IPS-20b (cell line): ENCODE results near the gene TMEM239.
A peak's percentile ranks its signal among the peaks of the same experiment; 100 is the strongest.

Experiments used
- H3K27ac ChIP-seq: one replicate; pipeline ENCODE4 v1.5.1; 2013; ENCODE audit warnings: low read length
- H3K27me3 ChIP-seq: 2 replicates; pipeline ENCODE4 v1.6.1; 2013; ENCODE audit warnings: mild to moderate bottlenecking, low read length, inconsistent platforms; ENCODE audit not compliant: insufficient read depth
- H3K36me3 ChIP-seq: 2 replicates; pipeline ENCODE4 v1.6.1; 2013; ENCODE audit warnings: low read depth, mild to moderate bottlenecking, inconsistent platforms, low read length, moderate library complexity; ENCODE audit not compliant: insufficient read depth
- H3K4me1 ChIP-seq: 2 replicates; pipeline ENCODE4 v1.6.1; 2013; ENCODE audit warnings: mild to moderate bottlenecking, control low read depth, inconsistent platforms, low read length, moderate library complexity; ENCODE audit not compliant: insufficient read depth
- H3K4me3 ChIP-seq: 2 replicates; pipeline ENCODE4 v1.5.1; 2013; ENCODE audit warnings: mild to moderate bottlenecking, low read length, inconsistent platforms
- H3K9ac ChIP-seq: 2 replicates; pipeline ENCODE4 v1.6.1; 2013; ENCODE audit warnings: low read depth, mild to moderate bottlenecking, inconsistent platforms, low read length, moderate library complexity
- H3K9me3 ChIP-seq: 2 replicates; pipeline ENCODE4 v1.6.1; 2013; ENCODE audit warnings: mild to moderate bottlenecking, low read depth, low read length, inconsistent platforms; ENCODE audit not compliant: insufficient read depth

The TMEM239 gene

DNA sequence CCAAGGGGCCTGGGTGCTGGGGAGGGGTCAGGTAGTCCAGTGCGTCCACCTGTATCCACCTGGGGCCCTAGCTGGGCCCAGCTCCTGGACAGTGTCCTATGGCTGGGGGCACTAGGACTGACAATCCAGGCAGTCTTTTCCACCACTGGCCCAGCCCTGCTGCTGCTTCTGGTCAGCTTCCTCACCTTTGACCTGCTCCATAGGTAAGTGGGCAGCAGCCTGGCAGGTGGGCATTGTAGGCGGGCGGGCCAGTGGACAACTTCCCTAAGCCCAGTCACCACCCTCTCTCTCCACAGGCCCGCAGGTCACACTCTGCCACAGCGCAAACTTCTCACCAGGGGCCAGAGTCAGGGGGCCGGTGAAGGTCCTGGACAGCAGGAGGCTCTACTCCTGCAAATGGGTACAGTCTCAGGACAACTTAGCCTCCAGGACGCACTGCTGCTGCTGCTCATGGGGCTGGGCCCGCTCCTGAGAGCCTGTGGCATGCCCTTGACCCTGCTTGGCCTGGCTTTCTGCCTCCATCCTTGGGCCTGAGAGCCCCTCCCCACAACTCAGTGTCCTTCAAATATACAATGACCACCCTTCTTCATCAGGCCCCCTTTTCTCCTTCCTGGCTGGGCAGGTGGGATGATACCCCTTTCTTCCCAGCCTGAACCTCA lies 793 bp upstream of the TMEM239 start:
- no peak overlapping the region for H3K9ac ChIP-seq
- H3K9me3 ChIP-seq: peaks cover 6% of the 10 kb centered on the region; the same call in 1 of the 2 replicates
- peaks cover 6% of the 10 kb centered on the region for H3K4me1 ChIP-seq

DNA sequence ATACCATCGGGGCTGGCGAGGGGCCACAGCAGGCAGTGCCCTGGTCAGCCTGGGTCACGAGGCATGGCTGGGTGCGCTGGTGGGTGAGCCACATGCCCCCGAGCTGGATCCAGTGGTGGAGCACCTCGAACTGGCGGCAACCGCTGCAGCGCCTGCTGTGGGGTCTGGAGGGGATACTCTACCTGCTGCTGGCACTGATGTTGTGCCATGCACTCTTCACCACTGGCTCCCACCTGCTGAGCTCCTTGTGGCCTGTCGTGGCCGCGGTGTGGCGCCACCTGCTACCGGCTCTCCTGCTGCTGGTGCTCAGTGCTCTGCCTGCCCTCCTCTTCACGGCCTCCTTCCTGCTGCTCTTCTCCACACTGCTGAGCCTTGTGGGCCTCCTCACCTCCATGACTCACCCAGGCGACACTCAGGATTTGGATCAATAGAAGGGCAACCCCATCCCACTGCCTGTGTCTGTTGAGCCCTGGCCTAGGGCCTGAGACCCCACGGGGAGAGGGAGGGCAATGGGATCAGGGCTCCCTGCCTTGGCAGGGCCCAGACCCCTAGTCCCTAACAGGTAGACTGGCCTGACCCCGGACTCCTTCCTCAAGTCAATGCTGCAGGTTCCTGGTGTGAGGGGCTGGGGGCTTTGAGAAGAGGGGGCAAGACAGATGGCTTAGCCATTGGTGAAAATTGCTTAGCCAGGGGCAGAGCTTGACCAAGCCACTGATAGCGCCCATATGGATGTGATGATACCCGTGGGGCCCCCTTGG lies 598 bp downstream of the TMEM239 start:
- Histone ChIP-seq H3K36me3 (no peaks in the 10 kb centered on the region), H3K9ac (no peak overlapping the region), H3K4me3 (no peak overlapping the region), H3K9me3 (peaks cover 6% of the 10 kb centered on the region; the same call in 1 of the 2 replicates), H3K27me3 (peaks cover 63% of the 10 kb centered on the region), H3K27ac (no peak overlapping the region), H3K4me1 (peaks cover 6% of the 10 kb centered on the region)

More for the DNA sequence above, 793 bp upstream of the TMEM239 start:
- Histone ChIP-seq H3K36me3 (no peaks in the 10 kb centered on the region), H3K27me3 (peaks cover 50% of the 10 kb centered on the region), H3K27ac (no peak overlapping the region), H3K4me3 (no peak overlapping the region)

DNA sequence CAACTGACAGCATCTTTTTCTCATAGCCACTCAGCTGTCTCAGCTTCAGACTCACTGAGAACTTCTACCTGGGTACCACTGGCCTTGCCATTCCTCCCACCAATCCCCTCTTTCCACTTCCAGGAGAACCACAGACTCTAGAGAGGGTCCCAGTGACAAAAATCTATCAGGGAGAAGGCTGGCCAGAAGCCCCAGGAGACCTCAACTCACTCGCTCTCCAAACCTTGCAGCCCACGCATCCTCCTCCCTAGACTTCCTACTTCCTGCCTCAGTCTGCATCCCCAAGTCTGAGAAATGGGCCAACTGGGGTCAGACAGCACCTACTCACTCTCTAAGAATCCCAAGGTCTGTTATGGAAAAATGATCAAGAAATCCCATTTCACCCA lies 1.2 kb downstream of the TMEM239 start:
- H3K4me1 ChIP-seq: peaks cover 6% of the 10 kb centered on the region
- H3K36me3 ChIP-seq: no peaks in the 10 kb centered on the region
- H3K27me3 ChIP-seq: peaks cover 68% of the 10 kb centered on the region
- H3K9ac ChIP-seq: no peak overlapping the region
- H3K9me3 ChIP-seq: peaks cover 2% of the 10 kb centered on the region; the same call in 1 of the 2 replicates
- no peak overlapping the region for H3K4me3 ChIP-seq
- H3K27ac ChIP-seq: no peak overlapping the region

DNA sequence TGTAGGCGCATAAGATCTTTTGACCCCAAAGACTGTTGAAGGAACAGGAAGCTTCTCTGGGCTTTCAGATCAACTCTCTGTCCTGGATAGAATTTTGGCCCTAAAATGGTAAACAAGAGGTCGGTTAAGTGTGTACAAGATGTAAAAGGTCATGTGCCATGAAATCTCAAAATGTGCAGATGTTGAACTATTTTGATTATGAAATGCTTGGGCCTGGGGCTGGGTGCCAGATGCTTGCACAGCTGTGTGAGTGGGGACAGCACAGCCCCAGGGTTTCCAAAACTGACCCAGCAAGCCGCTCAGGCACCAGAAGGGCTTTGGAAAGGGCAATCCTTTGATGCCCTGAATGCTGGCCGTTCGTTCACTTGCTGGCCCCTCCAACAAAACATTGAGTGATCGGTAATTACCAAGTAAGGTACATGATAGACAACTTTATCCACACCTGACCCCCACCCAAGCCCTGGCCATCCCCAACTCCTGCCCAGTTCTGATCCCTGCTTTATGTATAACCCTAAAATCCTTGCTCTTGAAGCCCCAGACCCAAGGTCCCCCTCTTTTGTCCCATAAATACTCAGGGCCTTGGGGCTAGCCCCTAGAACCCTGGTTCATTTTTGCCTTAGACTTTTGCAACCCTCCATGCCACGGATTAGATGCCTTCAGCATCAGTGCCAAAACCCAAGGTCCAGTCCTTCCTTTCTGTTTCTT lies 1.9 kb downstream of the TMEM239 start:
- peaks cover 6% of the 10 kb centered on the region for H3K4me1 ChIP-seq
- H3K4me3 ChIP-seq: no peak overlapping the region
- no peak overlapping the region for H3K9ac ChIP-seq
- no peak overlapping the region for H3K27ac ChIP-seq
- H3K36me3 ChIP-seq: no peaks in the 10 kb centered on the region
- H3K9me3 ChIP-seq: no peaks in the 10 kb centered on the region
- H3K27me3 ChIP-seq: peaks cover 70% of the 10 kb centered on the region

DNA sequence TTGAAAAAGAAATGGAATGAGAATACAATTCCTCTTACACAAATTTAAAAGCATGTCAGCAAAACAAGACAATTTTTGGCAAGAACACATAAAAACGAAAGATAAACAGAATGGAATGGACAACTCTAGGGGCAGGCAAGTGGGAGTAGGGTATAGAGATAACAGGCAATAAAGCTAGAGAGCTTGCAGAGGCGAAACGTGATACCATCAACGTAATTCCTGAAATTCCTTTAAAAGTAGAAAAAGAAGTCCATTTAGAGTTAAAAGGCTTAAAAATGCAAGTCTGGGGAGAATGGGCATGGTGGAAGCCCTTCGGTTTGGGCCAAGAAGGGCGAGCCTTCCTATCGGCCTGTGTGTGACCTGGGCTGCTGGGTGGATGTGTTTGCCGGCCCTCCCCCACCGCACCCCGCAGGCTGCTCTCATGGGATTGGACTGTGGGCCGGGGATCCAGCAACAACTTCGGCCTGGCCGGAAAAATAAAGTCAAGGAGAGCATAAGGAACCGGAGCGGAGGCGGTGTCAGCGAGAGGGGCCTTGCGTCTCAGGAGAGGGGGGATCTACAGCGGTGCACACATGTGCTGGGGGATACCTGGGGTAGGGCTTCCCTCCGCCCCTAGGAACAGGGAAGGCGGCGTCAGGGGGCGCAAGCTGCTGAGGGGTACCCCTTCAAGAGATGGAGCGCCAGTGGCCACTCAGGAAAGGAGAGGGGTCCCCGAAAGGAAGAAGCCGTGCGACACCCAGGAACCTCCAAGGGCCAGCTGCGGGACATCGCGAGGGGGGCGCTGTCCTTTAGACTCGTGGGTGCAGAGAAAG lies 4.1 kb downstream of the TMEM239 start:
- Histone ChIP-seq H3K27me3 (peaks cover 60% of the 10 kb centered on the region), H3K9ac (no peak overlapping the region), H3K9me3 (no peaks in the 10 kb centered on the region), H3K4me1 (peaks cover 6% of the 10 kb centered on the region), H3K4me3 (peak overlapping the region; percentile 55; the same call in 1 of the 2 replicates), H3K36me3 (no peaks in the 10 kb centered on the region), H3K27ac (no peak overlapping the region)

DNA sequence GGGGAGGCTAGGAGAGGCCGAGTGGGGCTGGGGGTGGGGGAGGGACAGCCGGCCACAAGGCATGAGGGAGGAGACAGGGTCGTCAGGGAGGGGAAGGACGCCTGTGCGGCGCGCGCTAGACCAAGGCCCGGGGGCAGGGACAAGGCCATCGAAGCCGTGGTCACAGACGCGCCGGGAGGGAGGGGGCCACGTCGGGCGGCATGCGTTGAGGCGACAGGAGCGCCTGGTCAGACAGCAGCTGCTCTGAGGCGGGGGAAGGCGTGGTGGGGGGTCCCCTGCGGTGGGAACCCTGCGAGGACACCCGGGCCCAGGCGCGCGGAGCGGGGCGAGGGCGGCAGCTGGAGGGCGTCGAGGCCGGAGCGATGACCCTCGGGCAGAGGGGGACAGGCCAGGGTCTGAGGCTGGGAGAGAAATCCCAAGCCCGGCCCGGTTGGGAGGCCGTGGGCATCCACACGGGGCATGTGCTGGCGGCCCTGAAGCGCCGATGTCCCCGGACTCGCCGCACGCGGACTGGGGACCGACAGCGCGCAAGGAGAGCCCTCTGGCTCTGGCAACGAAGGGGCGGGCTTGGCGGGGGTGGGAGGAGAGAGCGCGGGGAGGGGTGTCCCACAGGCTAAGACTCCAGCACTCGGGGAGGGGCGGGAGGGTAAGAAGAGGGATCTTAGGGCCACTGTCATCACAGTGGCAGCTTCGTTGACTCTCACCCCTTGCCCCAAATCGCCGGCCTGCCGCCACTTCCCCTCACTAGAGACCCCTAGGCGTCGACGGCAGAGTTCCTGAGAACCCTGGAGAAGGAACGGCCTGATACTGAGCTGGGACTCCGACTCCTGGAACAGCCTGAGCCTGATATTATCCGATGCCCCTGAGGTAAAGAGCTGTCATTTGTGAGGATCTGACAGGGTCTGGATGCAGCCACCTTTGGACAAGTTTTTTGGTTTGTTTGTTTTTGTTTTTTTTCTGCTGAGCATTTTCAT lies 5.0 kb downstream of the TMEM239 start:
- peaks cover 6% of the 10 kb centered on the region for H3K4me1 ChIP-seq
- H3K36me3 ChIP-seq: no peaks in the 10 kb centered on the region
- peak overlapping the region; percentile 55; the same call in 1 of the 2 replicates for H3K4me3 ChIP-seq
- H3K9me3 ChIP-seq: no peaks in the 10 kb centered on the region
- peaks cover 61% of the 10 kb centered on the region for H3K27me3 ChIP-seq
- H3K27ac ChIP-seq: no peak overlapping the region
- H3K9ac ChIP-seq: no peak overlapping the region

DNA sequence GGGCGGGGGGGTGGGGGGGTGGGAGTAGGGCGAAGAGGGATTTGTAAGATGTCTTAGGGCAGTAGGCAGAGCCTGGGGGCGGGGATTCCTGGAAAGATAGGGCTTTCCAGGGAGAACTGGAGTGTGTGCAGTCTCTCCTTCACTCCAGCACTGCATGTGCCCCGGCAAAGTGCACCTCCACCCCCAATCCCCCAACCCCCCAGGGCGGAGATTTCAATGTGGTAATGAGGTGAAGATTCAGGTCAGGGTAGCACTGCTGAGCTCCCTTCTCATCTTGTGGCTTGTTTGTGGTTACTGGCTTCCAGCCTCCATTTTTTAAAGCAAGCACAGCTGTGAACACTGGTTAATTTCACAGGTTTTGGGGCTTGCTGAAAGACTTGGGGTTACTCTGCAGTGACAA lies 5.9 kb downstream of the TMEM239 start:
- H3K27me3 ChIP-seq: peaks cover 70% of the 10 kb centered on the region
- H3K4me1 ChIP-seq: peaks cover 6% of the 10 kb centered on the region
- H3K9ac ChIP-seq: no peak overlapping the region
- H3K9me3 ChIP-seq: no peaks in the 10 kb centered on the region
- no peaks in the 10 kb centered on the region for H3K36me3 ChIP-seq
- H3K4me3 ChIP-seq: no peak overlapping the region
- H3K27ac ChIP-seq: no peak overlapping the region

DNA sequence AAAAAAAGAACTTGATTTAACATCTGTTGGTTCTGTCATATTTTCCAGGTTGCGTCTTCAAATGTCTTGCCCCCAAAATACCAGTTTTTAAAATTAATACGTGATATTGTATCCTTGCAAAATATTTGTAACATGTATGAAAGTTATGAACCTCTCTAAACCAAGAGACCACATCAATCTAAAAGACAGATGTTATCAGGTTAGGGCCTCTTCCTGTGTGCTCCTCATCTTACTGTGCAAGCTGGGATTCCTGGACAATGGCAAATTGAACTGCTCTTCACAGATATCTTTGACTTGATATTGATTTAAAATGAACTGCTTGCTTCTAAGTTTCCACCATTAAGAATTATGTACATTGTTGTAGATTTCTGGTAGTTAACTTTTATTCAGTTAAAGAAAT lies 9.6 kb downstream of the TMEM239 start:
- Histone ChIP-seq H3K4me3 (no peak overlapping the region), H3K9me3 (no peaks in the 10 kb centered on the region), H3K36me3 (no peaks in the 10 kb centered on the region), H3K4me1 (no peaks in the 10 kb centered on the region), H3K27ac (no peak overlapping the region), H3K27me3 (peaks cover 57% of the 10 kb centered on the region), H3K9ac (no peak overlapping the region)

DNA sequence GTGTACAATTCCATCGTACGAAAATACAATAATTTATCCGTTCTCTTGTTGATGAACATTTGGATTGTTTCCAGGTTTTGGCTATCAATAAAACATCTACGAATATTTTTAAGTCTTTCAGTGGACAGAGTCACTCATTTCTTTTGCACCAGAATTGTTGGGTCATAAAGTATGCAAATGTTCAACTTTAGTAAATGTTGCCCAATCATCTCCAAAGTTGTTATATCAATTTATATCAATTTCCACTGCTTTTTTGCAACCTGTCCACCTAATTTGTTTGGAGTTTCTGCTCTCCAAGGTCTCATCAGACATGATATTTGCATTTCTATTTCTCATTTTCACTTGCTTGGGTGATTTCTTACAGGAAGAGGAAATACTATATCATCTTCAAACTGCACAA lies 10.5 kb downstream of the TMEM239 start:
- H3K4me1 ChIP-seq: no peaks in the 10 kb centered on the region
- no peaks in the 10 kb centered on the region for H3K9me3 ChIP-seq
- no peaks in the 10 kb centered on the region for H3K36me3 ChIP-seq
- H3K4me3 ChIP-seq: no peak overlapping the region
- no peak overlapping the region for H3K27ac ChIP-seq
- H3K27me3 ChIP-seq: peaks cover 48% of the 10 kb centered on the region
- no peak overlapping the region for H3K9ac ChIP-seq

DNA sequence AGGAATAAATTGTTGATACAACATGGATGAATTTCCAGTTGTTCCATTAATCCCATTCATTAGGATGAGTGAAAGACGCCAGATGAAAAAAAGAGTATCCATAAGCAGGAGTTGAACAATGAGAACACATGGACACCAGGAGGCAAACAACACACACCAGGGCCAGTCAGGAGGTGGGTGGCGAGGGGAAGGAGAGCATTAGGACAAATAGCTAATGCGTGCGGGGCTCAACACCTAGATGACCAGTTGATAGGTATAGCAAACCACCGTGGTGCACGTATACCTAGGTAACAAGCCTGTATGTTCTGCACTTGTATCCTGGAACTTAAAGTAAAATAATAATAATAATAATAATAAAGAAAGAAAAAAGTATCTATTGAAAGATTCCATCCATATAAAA lies 13.2 kb downstream of the TMEM239 start:
- peaks cover 40% of the 10 kb centered on the region for H3K27me3 ChIP-seq
- H3K4me1 ChIP-seq: no peaks in the 10 kb centered on the region
- no peak overlapping the region for H3K4me3 ChIP-seq
- H3K27ac ChIP-seq: no peak overlapping the region
- H3K9ac ChIP-seq: no peak overlapping the region
- no peaks in the 10 kb centered on the region for H3K9me3 ChIP-seq
- H3K36me3 ChIP-seq: no peaks in the 10 kb centered on the region
